Measurements from ENCODE around the gene CD4.

CD4 gene

GRCh38 chr12:6778574-6779550 lies 10.5 kb upstream of the CD4 start:
- peak; percentile 77 for DNase-seq (ENCODE audit: low read depth)

GRCh38 chr12:6779708-6780432 lies 9.5 kb upstream of the CD4 start:
- no peak for DNase-seq (ENCODE audit: low read depth)

GRCh38 chr12:6780573-6780972 lies 8.8 kb upstream of the CD4 start:
- no peak for DNase-seq (ENCODE audit: low read depth)

- DNase-seq (ENCODE audit: low read depth) = no peak
These were observed 7.2 kb upstream of the CD4 start for GRCh38 chr12:6782119-6782518.

GRCh38 chr12:6782850-6783566 lies 6.3 kb upstream of the CD4 start:
- no peak for DNase-seq (ENCODE audit: low read depth)

GRCh38 chr12:6783828-6784227 lies 5.5 kb upstream of the CD4 start:
- no peak for DNase-seq (ENCODE audit: low read depth)

- DNase-seq (ENCODE audit: low read depth) = no peak
These were observed 5.0 kb upstream of the CD4 start for GRCh38 chr12:6784296-6784695.

- no peak for DNase-seq (ENCODE audit: low read depth)
These were observed 4.6 kb upstream of the CD4 start for GRCh38 chr12:6784761-6785160.

- no peak for DNase-seq (ENCODE audit: low read depth)
These were observed 2.8 kb upstream of the CD4 start for GRCh38 chr12:6786416-6787094.

- no peak for DNase-seq (ENCODE audit: low read depth)
These were observed 2.0 kb upstream of the CD4 start for GRCh38 chr12:6787309-6787708.

GRCh38 chr12:6790496-6791150 lies 1.3 kb downstream of the CD4 start:
- no peak for DNase-seq (ENCODE audit: low read depth)

- no peak for DNase-seq (ENCODE audit: low read depth)
These were observed 2.7 kb downstream of the CD4 start for GRCh38 chr12:6791931-6792520.

- DNase-seq (ENCODE audit: low read depth) = no peak
These were observed 3.3 kb downstream of the CD4 start for GRCh38 chr12:6792522-6793201.

- DNase-seq (ENCODE audit: low read depth) = no peak
These were observed 5.8 kb downstream of the CD4 start for GRCh38 chr12:6795088-6795487.

GRCh38 chr12:6796576-6796975 lies 7.2 kb downstream of the CD4 start:
- no peak for DNase-seq (ENCODE audit: low read depth)

- no peak for DNase-seq (ENCODE audit: low read depth)
These were observed 9.8 kb downstream of the CD4 start for GRCh38 chr12:6799147-6799546.

- DNase-seq (ENCODE audit: low read depth) = no peak
These were observed 17.8 kb downstream of the CD4 start for GRCh38 chr12:6807170-6807569.

GRCh38 chr12:6809056-6809455 lies 19.7 kb downstream of the CD4 start:
- no peak for DNase-seq (ENCODE audit: low read depth)

GRCh38 chr12:6810758-6811157 lies 21.4 kb downstream of the CD4 start:
- DNase-seq (ENCODE audit: low read depth) = no peak

- no peak for DNase-seq (ENCODE audit: low read depth)
These were observed 24.0 kb downstream of the CD4 start for GRCh38 chr12:6813363-6813762.

All from stimulated activated CD8-positive, alpha-beta memory T cell treated with anti-CD3 and anti-CD28 coated beads, Interleukin-15, amount 100 ng/mL, for 1 hour (primary cell).